Activated CD4-positive, alpha-beta T cell treated with anti-CD3 and anti-CD28 coated beads, Interleukin-2, Interleukin-4, amounts not matched to agents 100 ng/mL and 50 ng/mL, durations not matched to agents 16 hours and 8 hours (primary cell): ENCODE measurements around the gene SLC26A2.

Experiments used
- DNase-seq: peaks from one replicate; pipeline ENCODE4 v3.0.0-alpha.2; 2020; ENCODE audit warnings: low spot score

The SLC26A2 gene

DNA sequence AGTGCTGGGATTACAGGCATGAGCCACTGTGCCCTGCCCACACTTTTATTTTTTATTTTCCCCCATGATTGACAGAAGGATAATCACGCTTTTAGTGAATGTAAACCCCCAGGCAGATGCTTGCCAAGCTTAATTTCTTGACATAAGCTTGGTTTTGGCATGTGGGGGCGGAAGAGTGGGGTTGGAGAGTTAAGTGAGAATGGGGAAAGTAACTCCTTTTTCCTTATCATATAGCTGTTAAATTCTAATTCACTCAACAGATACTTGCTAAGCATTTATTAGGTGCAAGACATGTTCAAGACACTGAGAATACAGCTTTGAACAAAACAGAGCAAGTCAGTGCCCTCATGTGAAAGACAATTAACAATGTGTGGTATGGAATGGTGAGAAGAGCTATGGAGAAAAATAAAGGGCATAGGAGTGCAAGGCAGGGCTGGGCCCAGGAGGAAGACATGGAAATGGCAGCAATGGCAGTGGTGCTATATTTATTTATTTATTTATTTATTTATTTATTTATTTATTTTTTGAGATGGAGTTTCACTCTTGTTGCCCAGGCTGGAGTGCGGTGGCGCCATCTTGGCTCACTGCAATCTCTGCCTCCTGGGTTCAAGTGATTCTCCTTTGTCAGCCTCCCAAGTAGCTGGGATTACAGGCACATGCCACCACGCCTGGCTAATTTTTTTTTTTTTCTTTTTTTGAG is 2.2 kb downstream of the SLC26A2 start:
- no peak for DNase-seq

DNA sequence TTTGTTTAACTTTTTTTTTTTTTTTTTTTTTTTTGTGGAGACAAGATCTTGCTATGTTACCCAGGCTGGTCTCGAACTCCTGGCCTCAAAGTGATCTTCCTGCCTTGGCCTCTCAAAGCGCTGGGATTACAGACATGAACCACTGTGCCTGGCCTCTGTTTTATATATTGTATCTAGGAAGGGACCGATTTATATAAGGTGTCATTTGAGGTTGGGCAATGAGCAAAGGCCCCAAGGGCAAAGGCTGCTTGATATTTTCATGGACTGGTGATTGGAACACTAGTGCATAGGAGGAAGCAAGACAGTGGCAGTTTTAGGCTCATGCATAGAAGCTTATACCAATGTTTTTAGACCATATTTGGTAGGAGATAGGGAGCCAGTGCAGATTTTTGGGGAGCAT is 3.2 kb downstream of the SLC26A2 start:
- DNase-seq, result no peak

DNA sequence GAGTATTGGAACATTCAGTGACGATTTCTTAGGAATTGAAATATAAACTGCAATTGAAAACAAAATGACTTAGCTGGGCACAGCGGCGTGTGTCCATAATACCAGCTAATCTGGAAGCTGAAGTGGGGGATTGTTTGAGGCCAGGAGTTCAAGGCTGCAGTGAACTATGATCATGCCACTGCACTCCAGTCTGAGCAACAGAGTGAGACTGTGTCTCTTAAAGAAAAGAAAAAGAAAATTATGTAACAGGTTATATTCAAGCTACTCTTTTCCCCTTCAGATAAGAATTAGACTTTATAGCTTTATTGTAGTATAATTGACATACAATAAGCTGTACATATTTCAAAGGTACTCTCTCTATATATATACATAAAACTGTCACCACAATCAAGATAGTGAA is 6.4 kb downstream of the SLC26A2 start:
- DNase-seq, result no peak

DNA sequence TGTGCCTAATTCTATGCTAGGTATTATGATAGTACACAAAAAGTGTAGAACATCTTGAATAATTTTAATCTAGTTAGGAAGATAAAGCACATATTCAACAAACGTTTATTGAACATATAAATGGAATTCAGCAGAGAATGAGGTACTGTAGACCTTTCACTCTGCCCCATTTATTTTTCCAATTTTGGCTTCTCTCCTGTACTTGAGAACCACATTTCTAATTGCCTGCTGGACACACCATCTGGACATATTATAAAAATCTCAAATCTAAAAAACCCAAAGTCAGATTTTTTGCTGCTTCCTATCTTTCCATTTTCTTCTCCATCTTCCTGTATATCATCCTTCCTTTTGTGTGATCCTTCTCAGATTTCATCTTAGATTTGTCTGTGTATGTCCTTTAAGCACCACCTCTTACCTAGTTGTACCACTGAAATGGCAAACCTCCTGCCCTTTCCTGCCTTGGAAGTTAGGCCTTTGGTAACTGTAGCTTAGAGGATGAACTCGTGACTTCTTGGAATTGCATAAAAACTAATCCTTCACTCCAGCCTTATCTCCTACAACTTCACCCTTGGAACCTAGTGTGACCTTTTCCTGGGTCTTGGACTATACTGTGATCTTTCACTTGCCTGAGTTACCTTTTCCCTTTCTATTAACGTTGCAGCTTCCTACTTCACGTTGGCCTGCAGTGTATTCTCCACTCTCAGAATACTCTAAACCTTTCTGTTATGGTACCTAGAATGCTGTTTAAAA is 8.8 kb downstream of the SLC26A2 start:
- no peak for DNase-seq

DNA sequence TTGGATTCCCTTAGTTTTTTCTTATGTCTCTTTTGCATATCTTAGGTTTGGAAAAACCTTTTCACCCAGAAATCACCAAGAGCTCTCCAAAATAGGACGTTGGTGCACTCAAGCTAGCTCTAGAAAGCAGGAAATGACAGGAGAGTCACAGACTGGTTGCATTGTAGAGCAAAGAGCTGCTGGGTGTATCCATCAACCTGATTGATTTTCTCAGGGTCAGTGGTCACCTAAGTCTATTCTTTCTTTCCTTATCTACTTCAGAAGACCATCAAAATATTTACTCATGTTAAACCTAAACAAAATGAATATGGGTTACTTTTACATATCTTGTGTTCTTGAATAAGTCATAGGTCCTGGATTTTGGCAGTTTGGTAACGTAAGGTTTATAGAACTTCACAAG is 14.9 kb downstream of the SLC26A2 start:
- no peak for DNase-seq

DNA sequence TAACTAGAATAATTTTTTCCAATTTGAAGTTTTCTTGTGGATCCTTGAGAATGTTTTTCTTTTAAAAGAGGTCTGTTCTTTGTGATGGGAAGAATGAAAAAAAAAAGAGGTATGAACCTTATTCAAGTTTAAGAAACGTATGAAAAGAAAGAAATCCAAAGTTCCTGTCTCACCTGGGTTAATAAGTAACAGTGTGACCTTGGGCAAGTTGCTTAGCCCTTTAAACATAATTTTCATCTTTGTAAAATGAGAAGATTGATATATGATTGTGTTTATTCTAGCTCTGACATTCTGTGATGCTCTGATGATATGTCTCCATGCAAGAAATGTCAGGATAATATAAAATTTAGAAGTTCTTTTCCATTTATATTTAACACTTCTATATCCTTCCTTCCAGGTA is 19.3 kb downstream of the SLC26A2 start:
- DNase-seq, result no peak

DNA sequence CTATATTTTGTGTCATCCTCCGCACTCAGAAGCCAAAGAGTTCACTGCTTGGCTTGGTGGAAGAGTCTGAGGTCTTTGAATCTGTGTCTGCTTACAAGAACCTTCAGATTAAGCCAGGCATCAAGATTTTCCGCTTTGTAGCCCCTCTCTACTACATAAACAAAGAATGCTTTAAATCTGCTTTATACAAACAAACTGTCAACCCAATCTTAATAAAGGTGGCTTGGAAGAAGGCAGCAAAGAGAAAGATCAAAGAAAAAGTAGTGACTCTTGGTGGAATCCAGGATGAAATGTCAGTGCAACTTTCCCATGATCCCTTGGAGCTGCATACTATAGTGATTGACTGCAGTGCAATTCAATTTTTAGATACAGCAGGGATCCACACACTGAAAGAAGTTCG is 20.6 kb downstream of the SLC26A2 start:
- no peak for DNase-seq

DNA sequence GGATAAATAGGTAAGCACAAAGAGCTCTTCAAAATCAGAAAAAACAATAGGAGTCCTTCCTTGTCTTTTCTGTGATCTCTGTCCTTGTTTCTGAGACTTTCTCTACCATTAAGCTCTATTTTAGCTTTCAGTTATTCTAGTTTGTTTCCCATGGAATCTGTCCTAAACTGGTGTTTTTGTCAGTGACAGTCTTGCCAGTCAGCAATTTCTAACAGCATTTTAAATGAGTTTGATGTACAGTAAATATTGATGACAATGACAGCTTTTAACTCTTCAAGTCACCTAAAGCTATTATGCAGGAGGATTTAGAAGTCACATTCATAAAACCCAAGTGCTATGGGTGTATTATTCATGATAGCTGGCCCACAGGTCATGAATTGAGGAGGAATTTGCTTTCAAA is 21.9 kb downstream of the SLC26A2 start:
- DNase-seq, result no peak

DNA sequence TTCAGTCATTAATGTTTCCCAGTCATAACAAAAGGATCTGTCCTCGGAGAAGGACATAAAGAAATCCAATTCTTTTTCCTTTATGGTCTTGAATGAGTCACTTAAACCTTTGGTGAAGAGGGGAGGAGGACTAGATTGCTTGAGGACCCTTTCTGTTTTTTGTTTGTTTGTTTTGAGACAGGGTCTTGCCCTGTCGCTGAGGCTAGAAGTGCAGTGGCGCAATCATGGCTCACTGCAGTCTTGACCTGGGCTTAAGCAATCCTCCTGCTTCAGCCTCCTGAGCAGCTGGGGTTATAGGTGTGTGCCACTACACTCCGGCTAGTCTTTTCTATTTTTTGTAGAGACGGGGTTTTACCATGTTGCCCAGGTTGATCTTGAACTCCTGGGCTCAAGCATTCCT is 27.6 kb downstream of the SLC26A2 start:
- DNase-seq, result no peak

DNA sequence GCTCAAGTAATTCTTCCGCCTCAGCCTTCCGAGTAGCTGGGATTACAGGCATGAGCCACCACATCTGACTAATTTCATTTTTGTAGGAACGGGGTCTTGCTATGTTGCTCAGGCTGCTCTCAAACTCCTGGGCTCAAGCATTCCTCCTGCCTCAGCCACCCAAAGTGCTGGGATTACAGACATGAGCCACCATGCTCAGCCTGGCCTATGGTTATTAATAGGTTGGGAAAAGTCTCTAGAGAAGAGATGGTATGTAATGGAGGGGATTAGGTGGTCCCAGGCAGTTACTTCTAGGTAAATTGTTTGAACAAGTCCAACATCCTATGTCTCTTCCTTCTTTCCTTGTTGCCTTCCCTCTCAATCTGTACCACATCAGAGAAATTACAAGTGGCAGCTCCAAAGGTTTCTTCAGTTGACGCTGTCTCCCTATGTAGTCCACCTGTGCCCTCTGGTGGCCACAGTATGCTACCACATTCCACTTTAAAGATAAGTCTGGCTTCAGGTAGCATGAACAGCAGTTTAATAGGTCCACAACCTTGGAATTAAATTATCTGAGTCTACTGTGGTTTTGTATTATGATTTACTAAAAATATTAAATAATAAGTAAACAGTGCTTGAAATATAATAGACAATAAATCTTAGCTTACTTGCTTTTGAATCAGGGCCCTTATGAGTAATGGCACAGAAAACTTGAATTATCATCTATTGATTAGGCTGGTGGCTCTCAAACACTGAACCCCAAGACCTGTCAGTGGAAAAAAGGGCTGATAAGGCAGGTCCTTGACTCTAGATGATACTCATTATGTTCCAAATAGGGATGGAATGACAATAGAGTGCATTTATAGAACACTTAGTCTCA is 30.2 kb downstream of the SLC26A2 start:
- peak; percentile 75 for DNase-seq

DNA sequence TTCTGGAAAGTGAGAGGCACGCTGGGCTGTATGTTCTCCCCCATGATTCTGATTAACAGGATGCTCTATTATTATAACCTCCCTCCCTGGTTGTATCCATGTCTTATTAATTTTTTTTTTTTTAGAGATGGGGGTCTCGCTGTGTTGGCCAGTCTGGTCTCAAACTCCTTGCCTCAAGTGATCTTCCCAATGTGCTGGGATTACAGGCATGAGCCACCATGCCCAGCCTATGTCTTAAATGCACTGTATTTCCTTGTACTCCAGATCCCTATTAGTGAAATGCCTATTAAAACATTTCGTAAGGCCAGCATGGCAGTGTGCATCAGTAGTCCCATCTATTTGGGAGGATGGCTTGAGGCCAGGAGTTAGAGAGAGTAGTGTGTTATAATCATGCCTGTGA is 32.9 kb downstream of the SLC26A2 start:
- no peak for DNase-seq

DNA sequence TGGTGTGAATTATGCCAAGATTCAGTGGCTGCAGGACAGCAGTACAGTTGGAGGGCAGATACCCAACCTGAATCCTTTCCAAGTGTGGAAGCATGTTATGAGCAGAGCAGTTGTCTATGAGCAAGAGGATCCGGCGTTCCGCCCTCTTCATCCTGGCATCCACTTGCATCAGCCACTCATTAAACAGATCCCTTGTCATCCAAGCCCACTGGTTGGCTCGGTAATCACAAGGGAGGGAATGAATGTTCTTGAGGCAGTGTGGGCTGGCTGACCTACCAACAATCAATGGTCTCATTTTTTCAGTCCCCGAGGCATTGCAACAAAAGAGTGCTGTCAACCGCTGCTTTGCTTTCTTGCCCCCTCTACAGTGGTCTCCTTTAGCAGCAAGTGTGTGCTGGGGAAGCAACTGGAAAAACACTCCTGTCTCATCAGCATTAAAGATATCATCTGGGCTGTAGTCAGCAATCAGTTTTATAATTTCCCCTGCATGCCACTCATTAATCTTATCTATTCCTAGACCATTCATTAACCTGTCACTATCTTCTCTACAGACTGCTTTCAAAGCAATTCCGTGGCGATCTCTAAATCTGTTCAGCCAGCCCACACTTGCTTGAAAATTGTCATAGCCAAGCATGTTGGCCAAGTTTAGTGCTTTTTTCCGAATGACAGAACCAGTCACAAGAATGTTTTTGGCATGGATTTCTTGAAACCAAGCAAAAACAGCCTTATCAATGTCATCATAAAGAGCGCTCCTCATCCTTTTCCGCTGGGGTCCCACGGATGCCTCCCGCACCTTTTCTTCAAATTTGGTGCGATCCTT is 35.0 kb downstream of the SLC26A2 start:
- DNase-seq, result no peak

DNA sequence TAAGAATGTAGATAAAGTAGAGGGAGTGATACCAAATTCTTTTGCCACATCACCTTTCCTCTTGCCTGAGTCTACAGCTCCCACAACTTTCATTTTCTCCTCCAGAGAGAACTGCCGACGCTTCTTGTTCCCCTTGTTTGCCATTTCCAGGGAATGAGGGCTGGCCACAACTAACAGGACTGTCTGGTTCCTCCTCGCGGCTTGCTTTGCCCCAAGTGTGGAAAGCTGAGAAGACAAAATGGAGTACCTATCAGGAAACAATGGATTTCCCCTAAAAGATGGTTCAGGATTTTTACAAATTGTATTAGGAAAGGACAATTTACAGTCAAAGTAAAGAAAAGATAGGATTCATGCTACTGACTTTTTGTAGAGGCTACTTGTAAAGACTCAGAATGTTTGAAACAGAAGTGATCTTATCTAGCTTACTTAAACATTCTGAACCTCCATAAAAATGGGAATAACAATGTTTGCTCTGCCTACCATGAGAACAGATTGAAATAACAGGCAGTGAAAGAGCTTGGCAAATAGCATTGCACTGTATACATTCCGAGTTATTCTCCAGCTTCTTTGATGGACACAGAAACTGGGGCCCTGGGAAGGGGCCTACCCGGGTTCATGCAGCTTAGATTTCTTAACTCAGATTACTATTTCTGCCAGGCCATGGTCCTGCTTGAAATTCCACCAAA is 35.8 kb downstream of the SLC26A2 start:
- DNase-seq, result no peak

DNA sequence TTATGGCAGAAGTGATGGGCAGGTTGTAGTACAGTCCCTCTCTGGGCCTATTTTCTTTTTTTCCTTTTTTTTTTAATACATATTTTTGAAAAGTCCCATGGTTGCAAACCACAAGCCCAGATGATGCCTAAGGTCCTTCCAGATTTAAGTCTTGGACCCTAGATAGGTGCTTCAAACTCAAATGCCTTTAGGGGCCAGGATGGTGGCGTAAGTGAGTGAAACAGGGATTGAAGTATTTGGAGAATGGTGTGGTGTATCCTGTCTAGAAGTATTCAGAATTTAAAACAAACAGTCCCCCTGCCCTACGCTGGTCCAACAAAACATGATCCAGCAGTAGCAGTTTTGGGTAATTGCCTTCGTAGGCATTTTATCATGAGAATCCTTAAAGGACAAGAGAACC is 37.7 kb downstream of the SLC26A2 start:
- DNase-seq, result no peak

DNA sequence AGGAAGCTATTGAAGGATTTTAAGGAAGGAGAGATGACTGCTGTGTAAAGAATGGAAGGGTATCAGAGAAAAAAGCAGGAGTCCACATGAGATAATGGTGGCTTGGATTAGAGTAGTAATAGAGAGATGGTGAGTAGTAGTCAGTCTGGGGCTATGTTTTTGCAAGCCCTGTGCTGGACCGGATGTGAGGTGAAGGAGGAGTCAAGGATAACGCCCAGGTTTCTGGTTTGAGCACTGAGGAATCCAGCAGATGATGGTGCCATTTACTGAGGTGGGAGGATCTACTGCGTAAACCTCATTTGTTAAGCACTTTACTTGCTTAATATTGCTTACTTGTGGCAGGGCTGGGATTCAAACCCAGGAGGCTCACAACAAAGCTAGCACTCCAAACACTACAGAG is 38.8 kb downstream of the SLC26A2 start:
- DNase-seq, result no peak

DNA sequence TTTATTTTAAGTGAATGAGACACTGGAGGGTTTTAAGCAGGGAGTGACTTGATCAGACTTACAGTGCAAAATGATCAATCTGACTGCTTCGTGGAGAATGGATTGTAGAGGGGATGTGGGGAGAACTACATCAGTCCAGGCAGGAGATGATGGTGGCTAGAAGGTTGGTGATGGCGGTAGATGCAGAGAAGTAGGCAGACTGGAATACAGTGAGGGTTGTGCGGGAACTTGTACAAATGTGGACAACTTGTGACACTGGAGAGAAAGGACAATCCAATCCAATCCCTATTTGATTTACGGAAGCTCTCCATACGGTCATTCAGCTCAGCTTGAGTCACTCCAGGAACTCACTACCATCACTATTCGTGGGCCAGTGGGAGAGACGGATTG is 39.3 kb downstream of the SLC26A2 start:
- no peak for DNase-seq

DNA sequence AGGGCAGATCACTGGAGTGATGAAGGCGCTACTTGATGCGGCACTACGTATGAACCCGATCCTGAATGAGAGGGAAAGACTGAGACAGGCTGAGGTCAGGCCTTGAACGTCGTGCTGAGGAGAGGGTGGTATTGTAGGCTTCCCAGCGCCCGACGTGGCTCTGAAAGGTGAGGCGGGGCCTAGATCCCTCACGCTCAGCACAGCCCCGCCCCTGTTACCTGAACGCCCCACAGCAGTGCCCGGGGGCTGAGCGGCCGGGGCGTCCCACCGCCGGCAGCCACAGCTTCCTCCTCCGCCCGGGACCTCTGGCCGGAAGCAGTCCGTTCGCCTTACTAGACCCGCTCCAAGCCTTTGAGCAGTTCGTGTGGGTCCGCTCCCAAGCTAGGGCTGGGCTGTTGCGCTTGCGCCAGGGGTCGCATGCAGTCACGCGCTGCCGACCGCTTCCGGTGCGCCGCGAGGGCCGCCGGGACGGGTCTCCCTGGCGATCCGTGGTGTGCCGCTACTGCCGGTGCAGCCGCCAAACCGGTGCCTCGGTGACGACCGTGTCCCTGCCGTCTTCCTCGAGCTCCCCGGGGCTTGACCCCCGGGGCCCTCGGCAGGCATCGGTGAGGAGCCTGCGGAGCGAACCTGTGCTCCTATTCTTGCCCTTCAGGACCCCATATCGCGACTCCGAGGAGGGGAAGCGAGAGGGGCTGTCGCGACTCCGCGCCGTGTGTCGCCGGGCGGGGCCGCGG is 39.9 kb downstream of the SLC26A2 start, which contains the start of the genes HMGXB3 and TIGD6:
Gene HMGXB3, plus strand, starts transcription at position 484 of the 734 bp plus-strand sequence. CDS start 4,114 bp downstream, outside the sequence.
Gene TIGD6, minus strand, starts transcription at position 399 of the 734 bp plus-strand sequence. CDS start 4,306 bp downstream, outside the sequence.
- DNase-seq, result peak; percentile 95

DNA sequence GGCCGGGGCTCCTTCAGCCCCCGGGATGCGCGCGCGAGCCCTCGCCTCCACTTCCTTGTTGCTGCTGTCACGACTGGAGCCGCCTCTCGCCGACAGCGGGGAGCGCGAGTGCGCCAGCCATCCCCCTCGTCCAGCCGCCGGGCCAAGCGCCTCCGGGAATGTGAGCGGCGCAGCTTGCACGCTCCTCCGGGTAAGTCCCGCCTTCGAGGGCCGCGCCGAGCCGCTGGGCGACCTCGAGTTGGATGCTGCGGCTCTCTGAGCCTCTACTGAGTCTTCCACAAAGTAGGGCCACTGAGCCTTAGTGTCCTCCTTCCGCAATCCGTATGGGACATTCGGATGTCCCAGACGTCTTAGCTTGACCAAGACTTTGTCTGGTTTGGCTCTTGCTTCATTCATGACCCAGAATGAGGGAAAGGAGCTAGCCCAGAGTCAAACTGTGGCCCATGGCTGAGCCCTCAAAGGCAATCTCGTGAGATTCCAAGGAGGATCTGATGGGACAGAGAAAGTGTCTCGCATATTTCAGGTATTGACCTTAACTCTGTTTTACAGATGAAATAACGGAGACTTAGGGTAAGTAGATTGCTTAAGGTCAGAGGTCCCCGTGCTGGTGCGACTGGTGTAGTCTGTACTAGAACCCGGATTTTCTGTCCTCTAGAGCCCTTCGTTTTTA is 40.6 kb downstream of the SLC26A2 start:
- peak; percentile 25 for DNase-seq

DNA sequence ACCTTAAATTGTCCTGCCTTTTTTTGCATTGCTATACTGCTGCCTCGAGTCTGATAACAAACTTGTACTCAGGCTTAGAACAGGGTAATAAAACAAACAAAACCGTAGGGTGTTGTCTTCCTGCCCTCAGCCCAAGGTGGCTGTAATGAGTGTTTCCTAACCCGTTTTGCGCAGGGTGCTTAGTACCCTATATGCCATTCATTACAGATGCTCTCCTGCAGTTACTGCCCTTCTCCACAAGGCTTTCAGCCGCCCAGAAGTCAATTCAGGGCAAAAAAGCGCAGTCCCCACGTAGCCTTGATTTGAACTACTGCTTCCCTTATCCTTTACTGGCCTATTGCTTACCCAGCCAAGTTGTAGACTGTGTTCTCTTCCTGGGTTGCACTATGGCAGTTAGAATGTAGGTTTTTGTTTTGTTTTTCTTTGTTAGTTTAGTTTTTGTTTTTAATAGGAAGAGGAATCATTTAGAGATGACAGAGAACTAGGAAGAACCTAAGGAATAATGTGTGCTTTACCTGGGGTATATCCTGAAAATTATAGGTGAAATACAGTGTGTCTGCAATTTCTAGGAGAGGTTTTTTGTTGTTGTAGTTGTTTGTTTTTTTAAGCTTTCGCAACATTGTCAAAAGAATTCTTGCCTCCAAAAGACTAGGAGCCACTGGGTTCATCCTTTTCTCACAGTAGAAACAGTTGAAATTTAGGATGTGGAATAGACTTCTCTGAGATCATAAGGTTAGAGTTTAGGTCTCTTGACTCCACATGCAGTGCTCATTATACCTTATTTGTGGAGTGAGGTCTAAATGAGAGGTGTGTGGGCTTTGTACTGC is 41.3 kb downstream of the SLC26A2 start:
- DNase-seq, result peak; percentile 82
